H1 (cell line): ENCODE data around the gene PGAM2. TPM values are rescaled to one million over a fixed set of nuclear protein-coding genes. Genes with fewer than 3 reads are reported as not detected.

ENCODE experiments used
- BRCA1 ChIP-seq: IDR thresholded peaks from 2 replicates; pipeline ENCODE4 v1.6.1; 2012; ENCODE audit warnings: low read depth, low read length, improper control_type of control experiment
- CREB1 ChIP-seq: IDR thresholded peaks from 2 replicates; pipeline ENCODE4 v1.6.1; 2012; ENCODE audit warnings: inconsistent platforms
- KDM1A ChIP-seq: fragments of 200-600, 300-600 bp; sonication (generic); IDR thresholded peaks from 2 replicates; pipeline ENCODE4 v1.7.1; 2016; ENCODE audit warnings: mild to moderate bottlenecking, low read length, borderline replicate concordance
- NANOG ChIP-seq: IDR thresholded peaks from 2 replicates; pipeline ENCODE4 v1.6.1; 2011; ENCODE audit warnings: low read length, low read depth, mild to moderate bottlenecking, inconsistent platforms; ENCODE audit not compliant: insufficient read depth, poor library complexity, severe bottlenecking
- SIX5 ChIP-seq: IDR thresholded peaks from 2 replicates; pipeline ENCODE4 v1.6.1; 2011; ENCODE audit warnings: mild to moderate bottlenecking, low read depth, low read length
- polyA plus RNA-seq, 7 experiments: library from polyadenylated mRNA; depleted of rRNA in 3 of 7; stranded (reverse) in 5 of 7; unstranded in 2 of 7; fragments of >200 nt in 5 of 7; fragments of 200-250 nt in 2 of 7; gene quantifications; 1 replicate in 5 of 7; 2 replicates in 1 of 7; 4 replicates in 1 of 7; pipeline versions ENCODE4 v1.2.1 to v1.2.3, GENCODE V29; 2011 to 2013; ENCODE audit warnings: missing spikeins in 2 of 7, mixed read lengths in 2 of 7
- total RNA-seq: library from RNA; stranded (reverse); fragmentation: NEBNext Ultra II Directional; extraction: Animal tissue kit (Norgen Biotek cat#: 25700); gene quantifications from 2 replicates; pipeline ENCODE4 v1.2.1, GENCODE V29; 2021
- TF ChIP-seq, protein P1 (sequence below): fragments of 300-600 bp; sonication (generic); IDR thresholded peaks from 2 replicates; pipeline ENCODE4 v1.7.1; 2012; ENCODE audit warnings: low read length, moderate library complexity, mild to moderate bottlenecking, inconsistent platforms; ENCODE audit not compliant: insufficient replicate concordance
- TF ChIP-seq, protein P2 (sequence below): IDR thresholded peaks from 2 replicates; pipeline ENCODE4 v1.6.1; 2011; ENCODE audit warnings: low read length, improper control_type of control experiment

The PGAM2 gene
- total and polyA plus RNA-seq, 2 of the 8 experiments (the other 6 are each of a cell fraction or from before 2014, with no cell fraction given): 2.1 to 2.9 TPM

DNA sequence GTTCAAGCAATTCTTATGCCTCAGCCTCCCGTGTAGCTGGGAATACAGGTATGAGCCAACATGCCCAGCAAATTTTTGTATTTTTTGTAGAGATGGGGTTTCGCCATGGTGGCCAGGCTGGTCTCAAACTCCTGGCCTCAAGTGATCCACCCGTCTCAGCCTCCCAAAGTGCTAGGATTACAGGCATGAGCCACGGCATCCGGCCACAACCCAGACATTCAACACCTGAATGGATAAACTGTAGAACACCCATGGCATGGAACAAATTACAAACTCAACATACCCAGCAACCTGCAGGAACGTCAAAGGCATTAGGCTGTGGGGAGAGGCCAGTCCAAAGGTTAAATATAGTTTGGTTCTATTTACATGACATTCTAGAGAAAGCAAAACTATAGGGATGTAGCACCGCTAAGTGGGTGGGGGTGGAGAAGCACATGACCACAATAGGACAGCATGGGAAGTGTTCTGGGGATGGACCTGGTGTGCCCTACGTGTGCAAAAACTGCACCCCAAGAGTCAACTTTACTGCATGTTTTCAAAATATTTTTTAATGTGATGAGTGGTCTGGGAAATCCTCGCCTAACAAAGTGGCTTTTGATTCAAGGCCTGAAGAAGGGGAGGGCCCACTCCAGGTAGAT lies 6.5 kb upstream of the PGAM2 start (continued):
- TF ChIP-seq, protein P1, sequence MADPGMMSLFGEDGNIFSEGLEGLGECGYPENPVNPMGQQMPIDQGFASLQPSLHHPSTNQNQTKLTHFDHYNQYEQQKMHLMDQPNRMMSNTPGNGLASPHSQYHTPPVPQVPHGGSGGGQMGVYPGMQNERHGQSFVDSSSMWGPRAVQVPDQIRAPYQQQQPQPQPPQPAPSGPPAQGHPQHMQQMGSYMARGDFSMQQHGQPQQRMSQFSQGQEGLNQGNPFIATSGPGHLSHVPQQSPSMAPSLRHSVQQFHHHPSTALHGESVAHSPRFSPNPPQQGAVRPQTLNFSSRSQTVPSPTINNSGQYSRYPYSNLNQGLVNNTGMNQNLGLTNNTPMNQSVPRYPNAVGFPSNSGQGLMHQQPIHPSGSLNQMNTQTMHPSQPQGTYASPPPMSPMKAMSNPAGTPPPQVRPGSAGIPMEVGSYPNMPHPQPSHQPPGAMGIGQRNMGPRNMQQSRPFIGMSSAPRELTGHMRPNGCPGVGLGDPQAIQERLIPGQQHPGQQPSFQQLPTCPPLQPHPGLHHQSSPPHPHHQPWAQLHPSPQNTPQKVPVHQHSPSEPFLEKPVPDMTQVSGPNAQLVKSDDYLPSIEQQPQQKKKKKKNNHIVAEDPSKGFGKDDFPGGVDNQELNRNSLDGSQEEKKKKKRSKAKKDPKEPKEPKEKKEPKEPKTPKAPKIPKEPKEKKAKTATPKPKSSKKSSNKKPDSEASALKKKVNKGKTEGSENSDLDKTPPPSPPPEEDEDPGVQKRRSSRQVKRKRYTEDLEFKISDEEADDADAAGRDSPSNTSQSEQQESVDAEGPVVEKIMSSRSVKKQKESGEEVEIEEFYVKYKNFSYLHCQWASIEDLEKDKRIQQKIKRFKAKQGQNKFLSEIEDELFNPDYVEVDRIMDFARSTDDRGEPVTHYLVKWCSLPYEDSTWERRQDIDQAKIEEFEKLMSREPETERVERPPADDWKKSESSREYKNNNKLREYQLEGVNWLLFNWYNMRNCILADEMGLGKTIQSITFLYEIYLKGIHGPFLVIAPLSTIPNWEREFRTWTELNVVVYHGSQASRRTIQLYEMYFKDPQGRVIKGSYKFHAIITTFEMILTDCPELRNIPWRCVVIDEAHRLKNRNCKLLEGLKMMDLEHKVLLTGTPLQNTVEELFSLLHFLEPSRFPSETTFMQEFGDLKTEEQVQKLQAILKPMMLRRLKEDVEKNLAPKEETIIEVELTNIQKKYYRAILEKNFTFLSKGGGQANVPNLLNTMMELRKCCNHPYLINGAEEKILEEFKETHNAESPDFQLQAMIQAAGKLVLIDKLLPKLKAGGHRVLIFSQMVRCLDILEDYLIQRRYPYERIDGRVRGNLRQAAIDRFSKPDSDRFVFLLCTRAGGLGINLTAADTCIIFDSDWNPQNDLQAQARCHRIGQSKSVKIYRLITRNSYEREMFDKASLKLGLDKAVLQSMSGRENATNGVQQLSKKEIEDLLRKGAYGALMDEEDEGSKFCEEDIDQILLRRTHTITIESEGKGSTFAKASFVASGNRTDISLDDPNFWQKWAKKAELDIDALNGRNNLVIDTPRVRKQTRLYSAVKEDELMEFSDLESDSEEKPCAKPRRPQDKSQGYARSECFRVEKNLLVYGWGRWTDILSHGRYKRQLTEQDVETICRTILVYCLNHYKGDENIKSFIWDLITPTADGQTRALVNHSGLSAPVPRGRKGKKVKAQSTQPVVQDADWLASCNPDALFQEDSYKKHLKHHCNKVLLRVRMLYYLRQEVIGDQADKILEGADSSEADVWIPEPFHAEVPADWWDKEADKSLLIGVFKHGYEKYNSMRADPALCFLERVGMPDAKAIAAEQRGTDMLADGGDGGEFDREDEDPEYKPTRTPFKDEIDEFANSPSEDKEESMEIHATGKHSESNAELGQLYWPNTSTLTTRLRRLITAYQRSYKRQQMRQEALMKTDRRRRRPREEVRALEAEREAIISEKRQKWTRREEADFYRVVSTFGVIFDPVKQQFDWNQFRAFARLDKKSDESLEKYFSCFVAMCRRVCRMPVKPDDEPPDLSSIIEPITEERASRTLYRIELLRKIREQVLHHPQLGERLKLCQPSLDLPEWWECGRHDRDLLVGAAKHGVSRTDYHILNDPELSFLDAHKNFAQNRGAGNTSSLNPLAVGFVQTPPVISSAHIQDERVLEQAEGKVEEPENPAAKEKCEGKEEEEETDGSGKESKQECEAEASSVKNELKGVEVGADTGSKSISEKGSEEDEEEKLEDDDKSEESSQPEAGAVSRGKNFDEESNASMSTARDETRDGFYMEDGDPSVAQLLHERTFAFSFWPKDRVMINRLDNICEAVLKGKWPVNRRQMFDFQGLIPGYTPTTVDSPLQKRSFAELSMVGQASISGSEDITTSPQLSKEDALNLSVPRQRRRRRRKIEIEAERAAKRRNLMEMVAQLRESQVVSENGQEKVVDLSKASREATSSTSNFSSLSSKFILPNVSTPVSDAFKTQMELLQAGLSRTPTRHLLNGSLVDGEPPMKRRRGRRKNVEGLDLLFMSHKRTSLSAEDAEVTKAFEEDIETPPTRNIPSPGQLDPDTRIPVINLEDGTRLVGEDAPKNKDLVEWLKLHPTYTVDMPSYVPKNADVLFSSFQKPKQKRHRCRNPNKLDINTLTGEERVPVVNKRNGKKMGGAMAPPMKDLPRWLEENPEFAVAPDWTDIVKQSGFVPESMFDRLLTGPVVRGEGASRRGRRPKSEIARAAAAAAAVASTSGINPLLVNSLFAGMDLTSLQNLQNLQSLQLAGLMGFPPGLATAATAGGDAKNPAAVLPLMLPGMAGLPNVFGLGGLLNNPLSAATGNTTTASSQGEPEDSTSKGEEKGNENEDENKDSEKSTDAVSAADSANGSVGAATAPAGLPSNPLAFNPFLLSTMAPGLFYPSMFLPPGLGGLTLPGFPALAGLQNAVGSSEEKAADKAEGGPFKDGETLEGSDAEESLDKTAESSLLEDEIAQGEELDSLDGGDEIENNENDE: no peak
- TF ChIP-seq NANOG: no peak
- TF ChIP-seq BRCA1: no peak
- no peak for TF ChIP-seq CREB1
- TF ChIP-seq KDM1A: no peak
- TF ChIP-seq SIX5: no peak
- TF ChIP-seq, protein P2, sequence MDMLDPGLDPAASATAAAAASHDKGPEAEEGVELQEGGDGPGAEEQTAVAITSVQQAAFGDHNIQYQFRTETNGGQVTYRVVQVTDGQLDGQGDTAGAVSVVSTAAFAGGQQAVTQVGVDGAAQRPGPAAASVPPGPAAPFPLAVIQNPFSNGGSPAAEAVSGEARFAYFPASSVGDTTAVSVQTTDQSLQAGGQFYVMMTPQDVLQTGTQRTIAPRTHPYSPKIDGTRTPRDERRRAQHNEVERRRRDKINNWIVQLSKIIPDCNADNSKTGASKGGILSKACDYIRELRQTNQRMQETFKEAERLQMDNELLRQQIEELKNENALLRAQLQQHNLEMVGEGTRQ: no peak
